GM12873 (cell line): ENCODE data around the gene DOK4.

Experiments used
- TF ChIP-seq, protein P1 (sequence below): IDR thresholded peaks from 2 replicates; pipeline ENCODE4 v1.5.1; 2012; ENCODE audit warnings: low read depth, mild to moderate bottlenecking, moderate library complexity, low read length, control low read depth; ENCODE audit not compliant: insufficient read depth; ENCODE audit errors: missing control alignments

DOK4 gene

DNA sequence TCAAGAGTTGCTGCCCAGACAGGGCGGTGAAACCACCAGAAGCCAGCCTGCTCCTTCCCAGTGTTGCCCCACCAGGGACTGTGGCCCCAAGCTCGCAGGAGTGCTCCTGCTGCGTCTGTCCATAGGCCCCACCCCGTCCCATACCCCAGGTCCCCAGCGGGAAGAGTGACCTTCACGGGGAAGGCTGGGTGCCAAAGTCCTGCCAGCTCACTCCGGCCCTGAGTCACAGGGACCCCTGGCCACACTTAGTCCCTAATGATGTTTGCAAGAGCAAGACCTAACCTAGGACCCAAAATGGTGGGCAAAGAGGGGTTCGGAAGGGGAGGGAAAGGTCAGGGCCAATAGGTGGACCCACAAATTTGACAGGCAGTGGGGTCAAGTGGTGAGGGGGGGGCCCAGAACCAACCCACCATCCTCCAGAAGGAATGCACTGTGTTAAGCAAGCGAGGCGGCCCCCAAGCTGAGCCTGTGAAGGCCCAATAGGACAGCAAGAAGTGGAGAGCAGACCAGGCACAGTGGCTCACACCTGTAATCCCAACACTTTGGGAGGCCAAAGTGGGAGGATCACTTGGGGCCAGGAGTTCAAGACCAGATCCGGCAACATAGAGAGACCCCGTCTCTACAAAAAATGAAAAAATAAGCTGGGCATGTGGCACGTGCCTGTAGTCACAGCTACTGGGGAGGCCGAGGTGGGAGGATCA lies 3.3 kb downstream of the DOK4 start:
- TF ChIP-seq, protein P1, sequence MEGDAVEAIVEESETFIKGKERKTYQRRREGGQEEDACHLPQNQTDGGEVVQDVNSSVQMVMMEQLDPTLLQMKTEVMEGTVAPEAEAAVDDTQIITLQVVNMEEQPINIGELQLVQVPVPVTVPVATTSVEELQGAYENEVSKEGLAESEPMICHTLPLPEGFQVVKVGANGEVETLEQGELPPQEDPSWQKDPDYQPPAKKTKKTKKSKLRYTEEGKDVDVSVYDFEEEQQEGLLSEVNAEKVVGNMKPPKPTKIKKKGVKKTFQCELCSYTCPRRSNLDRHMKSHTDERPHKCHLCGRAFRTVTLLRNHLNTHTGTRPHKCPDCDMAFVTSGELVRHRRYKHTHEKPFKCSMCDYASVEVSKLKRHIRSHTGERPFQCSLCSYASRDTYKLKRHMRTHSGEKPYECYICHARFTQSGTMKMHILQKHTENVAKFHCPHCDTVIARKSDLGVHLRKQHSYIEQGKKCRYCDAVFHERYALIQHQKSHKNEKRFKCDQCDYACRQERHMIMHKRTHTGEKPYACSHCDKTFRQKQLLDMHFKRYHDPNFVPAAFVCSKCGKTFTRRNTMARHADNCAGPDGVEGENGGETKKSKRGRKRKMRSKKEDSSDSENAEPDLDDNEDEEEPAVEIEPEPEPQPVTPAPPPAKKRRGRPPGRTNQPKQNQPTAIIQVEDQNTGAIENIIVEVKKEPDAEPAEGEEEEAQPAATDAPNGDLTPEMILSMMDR: no peak

DNA sequence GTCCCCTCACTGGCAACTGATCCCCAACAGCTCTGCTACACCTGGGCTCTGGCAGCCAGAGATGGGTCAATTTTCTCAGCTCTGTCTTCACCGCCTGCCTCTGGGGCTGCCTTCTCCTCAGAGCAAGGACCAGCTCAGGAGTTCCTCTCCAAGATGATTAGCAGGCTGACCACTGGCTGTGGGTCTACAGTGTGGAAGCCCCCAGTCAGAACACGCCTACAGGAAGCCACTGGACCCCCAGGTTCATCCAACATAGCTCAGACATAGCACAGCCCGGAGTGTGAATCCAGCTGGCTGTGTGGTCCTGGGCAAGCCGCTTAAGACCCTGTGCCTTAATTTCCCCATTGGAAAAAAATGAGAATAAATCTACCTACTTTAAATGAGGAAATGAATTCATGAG lies 4.9 kb downstream of the DOK4 start:
- TF ChIP-seq, protein P1: no peak

DNA sequence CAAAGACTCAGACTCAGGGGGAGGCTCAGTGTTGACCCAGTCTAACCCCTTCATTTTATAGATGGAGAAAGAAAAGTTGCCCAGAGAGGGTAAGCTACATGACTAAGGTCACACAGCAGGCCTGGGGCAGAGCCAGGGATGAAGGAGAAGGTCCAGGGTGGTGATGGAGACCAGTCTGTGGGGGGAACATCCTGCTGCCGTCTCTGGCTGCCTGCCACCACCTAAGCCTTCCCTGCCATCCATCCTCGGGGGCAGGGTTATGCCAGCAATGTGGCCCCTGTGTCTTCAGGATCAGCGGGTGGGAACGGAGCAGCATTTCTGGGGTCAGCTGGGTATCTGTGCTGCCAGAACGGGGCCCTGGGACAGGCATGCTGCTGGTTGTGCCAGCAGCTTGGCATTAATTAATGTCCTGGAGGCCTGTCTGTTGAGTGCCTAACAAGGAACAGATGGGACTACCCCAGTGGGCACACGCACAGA lies 5.5 kb downstream of the DOK4 start:
- TF ChIP-seq, protein P1: no peak

DNA sequence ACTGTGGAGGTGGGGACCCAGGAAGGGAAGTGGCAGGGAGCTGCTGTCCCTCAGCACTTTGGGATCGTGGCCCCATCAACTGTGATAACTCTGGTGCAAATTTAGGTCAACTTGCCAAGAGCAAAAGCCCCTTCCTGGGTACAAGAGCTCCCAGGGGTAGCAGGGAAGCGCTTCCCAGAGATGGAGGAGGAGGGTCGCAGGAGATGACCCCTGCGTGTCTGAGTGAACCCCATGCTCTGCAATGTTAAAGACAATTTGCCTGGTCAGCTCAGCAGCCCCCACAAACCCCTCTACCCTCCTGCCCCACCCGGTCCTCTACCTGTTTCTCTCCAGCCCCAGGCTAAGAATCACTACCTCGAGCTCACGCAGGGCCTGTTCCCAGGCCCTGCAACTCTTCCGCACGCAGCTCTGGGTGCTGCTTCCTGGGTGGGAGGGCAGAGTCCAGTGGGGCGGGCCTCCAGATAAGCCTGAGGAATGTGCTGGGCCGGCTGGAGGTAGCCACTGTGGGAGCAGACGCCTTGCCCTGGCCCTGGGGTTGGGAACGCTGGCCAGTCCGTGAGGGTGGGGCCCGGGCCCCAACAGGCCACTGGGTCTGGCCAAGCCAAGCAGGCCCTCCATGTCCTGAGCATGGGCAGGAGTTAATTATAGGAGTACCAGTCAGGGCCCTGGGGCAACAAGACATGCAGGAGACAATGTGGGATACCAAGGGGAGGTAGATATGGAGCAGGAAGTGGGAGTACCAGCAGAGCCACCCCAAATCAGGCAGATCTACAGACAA lies 6.1 kb downstream of the DOK4 start:
- TF ChIP-seq, protein P1: no peak

DNA sequence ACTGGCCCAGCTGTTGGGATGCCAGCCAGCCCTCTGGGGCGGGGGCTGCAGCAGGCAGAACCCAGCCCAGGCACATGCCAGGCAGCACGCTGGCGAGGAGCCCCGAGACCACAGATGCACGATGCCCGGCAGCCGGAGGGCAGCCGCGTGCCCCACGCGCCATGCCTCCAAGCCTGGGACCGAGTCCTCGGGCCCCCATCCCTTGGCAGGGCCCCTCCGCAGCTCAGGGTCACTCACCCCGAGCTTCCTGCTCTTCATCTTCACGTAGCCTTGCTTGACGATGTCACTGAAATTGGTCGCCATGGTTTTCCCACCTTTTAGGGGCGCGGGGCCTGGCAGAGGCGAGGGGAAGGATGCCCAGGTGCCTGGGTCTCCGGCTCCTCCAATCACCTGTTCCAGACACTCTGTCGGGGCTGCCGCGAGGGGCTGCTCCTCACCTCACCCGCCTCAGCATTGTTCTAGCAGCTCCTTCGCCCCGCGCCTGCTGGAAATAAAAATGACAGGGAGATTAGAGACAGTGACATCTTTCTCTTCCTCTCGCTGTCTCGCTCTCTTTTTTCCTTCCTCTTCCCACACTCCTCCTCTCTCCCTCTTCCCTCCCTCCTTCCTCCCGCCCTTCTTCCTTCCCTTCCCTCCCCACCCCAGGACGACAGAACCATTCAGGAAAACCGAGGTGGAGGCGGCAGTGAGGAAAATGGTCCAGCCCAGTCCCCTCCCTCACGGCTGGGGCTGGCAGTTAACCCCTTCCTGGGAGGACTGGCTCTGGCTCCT lies 6.9 kb downstream of the DOK4 start:
- TF ChIP-seq, protein P1: no peak

DNA sequence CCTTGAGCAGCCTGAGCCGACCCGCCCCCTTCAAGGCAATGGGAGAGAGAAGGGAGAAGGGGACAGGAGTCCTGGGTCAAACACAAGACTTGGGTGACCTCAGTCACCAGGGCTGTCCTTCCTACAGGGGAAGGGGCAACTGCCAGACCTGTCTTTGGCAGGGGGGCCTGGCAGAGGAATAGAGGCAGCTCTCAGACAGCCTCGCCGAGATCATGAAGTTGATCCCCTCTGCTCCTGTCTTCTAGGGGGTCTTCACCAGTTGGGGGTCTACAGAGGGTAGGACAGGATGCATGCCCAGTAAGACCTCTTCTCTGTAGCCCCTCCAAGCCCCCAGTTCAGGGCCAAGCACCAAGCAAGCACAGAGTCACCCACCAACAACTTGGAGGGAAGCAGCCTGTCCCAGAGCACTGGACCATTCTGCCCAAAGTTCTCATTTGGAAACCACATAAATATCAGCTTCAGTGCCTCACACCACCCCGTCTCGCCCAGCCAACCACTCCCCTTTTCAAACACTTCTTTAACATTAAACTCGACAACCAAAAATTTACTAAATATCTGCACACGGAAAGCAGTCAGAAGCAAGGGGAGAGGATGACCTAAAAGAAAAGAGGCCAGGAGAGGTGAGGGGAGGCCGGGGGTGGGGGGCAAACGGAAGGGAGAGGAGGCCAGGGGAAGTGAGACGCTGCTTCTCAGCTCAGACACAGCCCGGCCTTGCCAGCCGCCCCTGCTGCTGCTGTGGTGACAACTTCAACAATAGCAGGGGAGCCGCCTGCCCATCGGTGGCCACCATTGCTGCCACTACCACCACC lies 7.7 kb downstream of the DOK4 start:
- TF ChIP-seq, protein P1: no peak
